Measurements from ENCODE around the gene HMX3.

The HMX3 gene

GRCh38 chr10:123147635-123148413 lies 12.1 kb downstream of the HMX3 start, which contains the start of gene HMX2:
Gene HMX2 (plus strand): TSS chr10:123148136. CDS start chr10:123148379, 243 bp downstream.
- in situ Hi-C loops (cut with MboI; ENCODE audit: low sequenced_read_pairs): no loop called here
- peaks cover 12% of the 10 kb centered on the region for H3K36me3 ChIP-seq (replicated peaks)
- no peaks in the 10 kb centered on the region for H3K27me3 ChIP-seq (ENCODE audit: low read depth)
- peak; percentile 53 to 84 for DNase-seq (ENCODE audit: low spot score in 2 of 2)
- peaks cover 22% of the 10 kb centered on the region for H3K4me1 ChIP-seq
- no peaks in the 10 kb centered on the region for H3K9me3 ChIP-seq
- peak within 1 kb of the TSS; percentile 46 for H3K4me3 ChIP-seq

GRCh38 chr10:123148414-123149161 lies 12.8 kb downstream of the HMX3 start:
- Histone ChIP-seq H3K27me3 (ENCODE audit: low read depth) (no peaks in the 10 kb centered on the region), H3K4me1 (peaks cover 29% of the 10 kb centered on the region), H3K9me3 (no peaks in the 10 kb centered on the region), H3K4me3 (peak overlapping the region; percentile 46), H3K36me3 (replicated peaks) (peaks cover 12% of the 10 kb centered on the region)
- DNase-seq (ENCODE audit: low spot score in 2 of 2): peak in 1 of 2 experiments; percentile 56
- in situ Hi-C loops (cut with MboI; ENCODE audit: low sequenced_read_pairs): no loop called here

GRCh38 chr10:123149162-123149567 lies 13.4 kb downstream of the HMX3 start:
- Histone ChIP-seq H3K36me3 (replicated peaks) (peaks cover 12% of the 10 kb centered on the region), H3K9me3 (no peaks in the 10 kb centered on the region), H3K4me1 (peaks cover 32% of the 10 kb centered on the region), H3K4me3 (peak overlapping the region; percentile 46), H3K27me3 (ENCODE audit: low read depth) (no peaks in the 10 kb centered on the region)
- in situ Hi-C loops (cut with MboI; ENCODE audit: low sequenced_read_pairs): no loop called here
- DNase-seq (ENCODE audit: low spot score in 2 of 2): no peak

GRCh38 chr10:123149568-123150270 lies 13.9 kb downstream of the HMX3 start:
- Histone ChIP-seq H3K9me3 (no peaks in the 10 kb centered on the region), H3K4me3 (no peak overlapping the region), H3K4me1 (peaks cover 32% of the 10 kb centered on the region), H3K27me3 (ENCODE audit: low read depth) (no peaks in the 10 kb centered on the region), H3K36me3 (replicated peaks) (peaks cover 12% of the 10 kb centered on the region)
- in situ Hi-C loops (cut with MboI; ENCODE audit: low sequenced_read_pairs): no loop called here
- no peak for DNase-seq (ENCODE audit: low spot score in 2 of 2)

GRCh38 chr10:123150271-123150985 lies 14.7 kb downstream of the HMX3 start:
- H3K4me1 ChIP-seq: peaks cover 32% of the 10 kb centered on the region
- in situ Hi-C loops (cut with MboI; ENCODE audit: low sequenced_read_pairs): no loop called here
- H3K9me3 ChIP-seq: no peaks in the 10 kb centered on the region
- H3K36me3 ChIP-seq (replicated peaks): peaks cover 19% of the 10 kb centered on the region
- H3K4me3 ChIP-seq: no peak overlapping the region
- no peak for DNase-seq (ENCODE audit: low spot score in 2 of 2)
- no peaks in the 10 kb centered on the region for H3K27me3 ChIP-seq (ENCODE audit: low read depth)

- no peak for DNase-seq (ENCODE audit: low spot score in 2 of 2)
- Histone ChIP-seq H3K4me1 (peaks cover 38% of the 10 kb centered on the region), H3K36me3 (replicated peaks) (peaks cover 26% of the 10 kb centered on the region), H3K9me3 (no peaks in the 10 kb centered on the region), H3K27me3 (ENCODE audit: low read depth) (no peaks in the 10 kb centered on the region), H3K4me3 (no peak overlapping the region)
- in situ Hi-C loops (cut with MboI; ENCODE audit: low sequenced_read_pairs): no loop called here
Measured at GRCh38 chr10:123150986-123151736, 15.4 kb downstream of the HMX3 start.

GRCh38 chr10:123151737-123152135 lies 16.0 kb downstream of the HMX3 start:
- Histone ChIP-seq H3K9me3 (no peaks in the 10 kb centered on the region), H3K4me3 (no peak overlapping the region), H3K36me3 (replicated peaks) (peaks cover 32% of the 10 kb centered on the region), H3K27me3 (ENCODE audit: low read depth) (no peaks in the 10 kb centered on the region), H3K4me1 (peaks cover 42% of the 10 kb centered on the region)
- in situ Hi-C loops (cut with MboI; ENCODE audit: low sequenced_read_pairs): no loop called here
- DNase-seq (ENCODE audit: low spot score in 2 of 2): no peak

- no peaks in the 10 kb centered on the region for H3K27me3 ChIP-seq (ENCODE audit: low read depth)
- peak in 1 of 2 experiments; percentile 36 for DNase-seq (ENCODE audit: low spot score in 2 of 2)
- H3K9me3 ChIP-seq: no peaks in the 10 kb centered on the region
- in situ Hi-C loops (cut with MboI; ENCODE audit: low sequenced_read_pairs): no loop called here
- no peak overlapping the region for H3K4me3 ChIP-seq
- peaks cover 56% of the 10 kb centered on the region for H3K4me1 ChIP-seq
- H3K36me3 ChIP-seq (replicated peaks): peaks cover 50% of the 10 kb centered on the region
Measured at GRCh38 chr10:123153486-123154091, 17.8 kb downstream of the HMX3 start.

- no peaks in the 10 kb centered on the region for H3K9me3 ChIP-seq
- DNase-seq (ENCODE audit: low spot score in 2 of 2): peak; percentile 96 to 98
- peaks cover 56% of the 10 kb centered on the region for H3K36me3 ChIP-seq (replicated peaks)
- peaks cover 57% of the 10 kb centered on the region for H3K4me1 ChIP-seq
- peak within 1 kb of the TSS; percentile 97 for H3K4me3 ChIP-seq
- in situ Hi-C loops (cut with MboI; ENCODE audit: low sequenced_read_pairs): no loop called here
- H3K27me3 ChIP-seq (ENCODE audit: low read depth): no peaks in the 10 kb centered on the region
Measured at GRCh38 chr10:123154092-123154710, 18.4 kb downstream of the HMX3 start, which contains the start of gene BUB3. Gene BUB3 (plus strand): TSS chr10:123154402. CDS start chr10:123154918, 516 bp downstream.

- in situ Hi-C loops (cut with MboI; ENCODE audit: low sequenced_read_pairs): no loop called here
- H3K9me3 ChIP-seq: no peaks in the 10 kb centered on the region
- H3K36me3 ChIP-seq (replicated peaks): peaks cover 60% of the 10 kb centered on the region
- H3K4me3 ChIP-seq: peak overlapping the region; percentile 97
- peaks cover 57% of the 10 kb centered on the region for H3K4me1 ChIP-seq
- no peaks in the 10 kb centered on the region for H3K27me3 ChIP-seq (ENCODE audit: low read depth)
- peak; percentile 45 to 64 for DNase-seq (ENCODE audit: low spot score in 2 of 2)
Measured at GRCh38 chr10:123154711-123155505, 19.1 kb downstream of the HMX3 start.

- H3K4me3 ChIP-seq: peak overlapping the region; percentile 97
- no peaks in the 10 kb centered on the region for H3K9me3 ChIP-seq
- H3K36me3 ChIP-seq (replicated peaks): peaks cover 62% of the 10 kb centered on the region
- no peaks in the 10 kb centered on the region for H3K27me3 ChIP-seq (ENCODE audit: low read depth)
- DNase-seq (ENCODE audit: low spot score in 2 of 2): no peak
- in situ Hi-C loops (cut with MboI; ENCODE audit: low sequenced_read_pairs): no loop called here
- peaks cover 57% of the 10 kb centered on the region for H3K4me1 ChIP-seq
Measured at GRCh38 chr10:123156078-123156477, 20.3 kb downstream of the HMX3 start.
